H1 (cell line): Measurements from ENCODE around the gene CIDEA. TPM values are rescaled to one million over a fixed set of nuclear protein-coding genes. Genes with fewer than 3 reads are reported as not detected.

Experiments
- CTCF ChIA-PET: fragments of 300-600 bp; sonication (Branson Sonifier 250); formaldehyde crosslinking; loops from one replicate; lab custom pipeline; 2021; ENCODE audit not compliant: partially characterized antibody; lab: Charles Lee
- POLR2A ChIA-PET: fragments of 300-600 bp; sonication (Branson Sonifier 250); formaldehyde crosslinking; loops from one replicate; lab custom pipeline; 2021; ENCODE audit warnings: inconsistent platforms; ENCODE audit not compliant: partially characterized antibody; lab: Charles Lee
- DNase-seq, 2 experiments: peaks; one replicate each; pipeline versions ENCODE4 v3.0.0 to v3.0.0-alpha.2; 2010 to 2022; ENCODE audit warnings: low spot score in 2 of 2, low read depth in 1 of 2, mixed read lengths in 1 of 2
- FAIRE-seq: peaks from 2 replicates; lab custom pipeline; 2011; peaks lifted over from hg19 to GRCh38; lab: Jason Lieb, UNC
- H2AFZ ChIP-seq: 2 replicates; pipeline ENCODE4 v1.8.1; 2012; ENCODE audit warnings: low read length, inconsistent platforms
- H2AK5ac ChIP-seq: 2 replicates; pipeline ENCODE4 v1.6.1; 2013; ENCODE audit warnings: low read depth, low read length
- H2BK120ac ChIP-seq: replicated peaks from 2 replicates; pipeline ENCODE3; 2013; ENCODE audit warnings: low read depth, low read length, inconsistent platforms
- H2BK12ac ChIP-seq: 2 replicates; pipeline ENCODE4 v1.6.1; 2013; ENCODE audit warnings: low read depth, low read length
- H2BK15ac ChIP-seq: 2 replicates; pipeline ENCODE4 v1.6.1; 2013; ENCODE audit warnings: low read length
- H2BK20ac ChIP-seq: 2 replicates; pipeline ENCODE4 v1.6.1; 2013; ENCODE audit warnings: low read length
- H2BK5ac ChIP-seq: 2 replicates; pipeline ENCODE4 v1.6.1; 2013; ENCODE audit warnings: low read depth, low read length
- H3K14ac ChIP-seq: 2 replicates; pipeline ENCODE4 v1.6.1; 2013; ENCODE audit warnings: inconsistent platforms; ENCODE audit not compliant: insufficient read length
- H3K18ac ChIP-seq: 2 replicates; pipeline ENCODE4 v1.6.1; 2013; ENCODE audit warnings: low read length; ENCODE audit errors: extremely low read depth
- H3K23ac ChIP-seq: 2 replicates; pipeline ENCODE4 v1.6.1; 2013; ENCODE audit warnings: inconsistent platforms; ENCODE audit not compliant: insufficient read length
- H3K23me2 ChIP-seq: 2 replicates; pipeline ENCODE4 v1.6.1; 2013; ENCODE audit warnings: low read depth, low read length
- H3K27ac ChIP-seq: 2 replicates; pipeline ENCODE4 v1.6.1; 2011; ENCODE audit warnings: low read depth, low read length, inconsistent platforms
- H3K27me3 ChIP-seq, 4 experiments: replicated peaks in 1 of 4; 1 replicate in 1 of 4; 2 replicates in 3 of 4; pipeline versions ENCODE4 v1.6.1 to v1.8.1; 2011 to 2013; ENCODE audit warnings: low read length in 3 of 4, mild to moderate bottlenecking in 3 of 4, inconsistent platforms in 2 of 4, mixed read lengths in 2 of 4, moderate library complexity in 1 of 4; ENCODE audit not compliant: control insufficient read depth in 3 of 4, insufficient read depth in 3 of 4; ENCODE audit errors: extremely low read depth in 1 of 4
- H3K36me3 ChIP-seq, 4 experiments: 2 replicates each; pipeline versions ENCODE4 v1.6.1 to v1.8.1; 2011 to 2013; ENCODE audit warnings: mild to moderate bottlenecking in 4 of 4, low read length in 3 of 4, moderate library complexity in 2 of 4, control low read depth in 1 of 4, inconsistent platforms in 1 of 4; ENCODE audit not compliant: insufficient read depth in 4 of 4, control insufficient read depth in 2 of 4
- H3K4ac ChIP-seq: replicated peaks from 2 replicates; pipeline ENCODE3; 2013; ENCODE audit warnings: low read length, low read depth, mixed read lengths, inconsistent platforms; ENCODE audit not compliant: insufficient read length
- H3K4me1 ChIP-seq, 4 experiments: replicated peaks in 1 of 4; 1 replicate in 1 of 4; 2 replicates in 3 of 4; pipeline versions ENCODE4 v1.6.1 to v1.8.1; 2011 to 2013; ENCODE audit warnings: low read length in 3 of 4, inconsistent platforms in 2 of 4, mixed read lengths in 1 of 4; ENCODE audit not compliant: insufficient read depth in 4 of 4, control insufficient read depth in 3 of 4
- H3K4me2 ChIP-seq, 2 experiments: 2 replicates each; pipeline versions ENCODE4 v1.6.1 to v1.8.1; 2011 to 2013; ENCODE audit warnings: low read depth in 2 of 2, low read length in 2 of 2, control low read depth in 1 of 2, inconsistent platforms in 1 of 2, mild to moderate bottlenecking in 1 of 2; ENCODE audit not compliant: insufficient read depth in 1 of 2
- H3K4me3 ChIP-seq, 4 experiments: fragments of 200-600, 300-600 bp in 1 of 4; sonication (generic), shearing (Covaris generic), sonication (Bioruptor Twin) in 1 of 4; 2 replicates each; pipeline versions ENCODE4 v1.5.1 to v1.8.1; 2011 to 2016; ENCODE audit warnings: low read length in 4 of 4, low read depth in 3 of 4, control low read depth in 2 of 4, inconsistent platforms in 2 of 4, mild to moderate bottlenecking in 2 of 4, mixed read lengths in 1 of 4, moderate library complexity in 1 of 4; ENCODE audit not compliant: insufficient read depth in 2 of 4; ENCODE audit errors: extremely low read depth in 1 of 4
- H3K56ac ChIP-seq: replicated peaks from 2 replicates; pipeline ENCODE3; 2013; ENCODE audit warnings: low read depth, mild to moderate bottlenecking, mixed read lengths, low read length, inconsistent platforms; ENCODE audit not compliant: insufficient read length
- H3K79me1 ChIP-seq: 2 replicates; pipeline ENCODE4 v1.6.1; 2013; ENCODE audit warnings: low read depth, low read length, control low read depth
- H3K79me2 ChIP-seq, 2 experiments: 2 replicates each; pipeline versions ENCODE4 v1.6.1 to v1.8.1; 2012 to 2013; ENCODE audit warnings: low read length in 2 of 2, mild to moderate bottlenecking in 2 of 2, inconsistent platforms in 1 of 2; ENCODE audit not compliant: insufficient read depth in 2 of 2, control insufficient read depth in 1 of 2
- H3K9ac ChIP-seq, 4 experiments: replicated peaks in 1 of 4; 1 replicate in 1 of 4; 2 replicates in 3 of 4; pipeline versions ENCODE4 v1.6.1 to v1.8.1; 2011 to 2013; ENCODE audit warnings: low read depth in 3 of 4, low read length in 3 of 4, control low read depth in 2 of 4, mild to moderate bottlenecking in 2 of 4, moderate library complexity in 2 of 4, inconsistent platforms in 1 of 4; ENCODE audit errors: extremely low read depth in 1 of 4
- H3K9me3 ChIP-seq, 2 experiments: 2 replicates each; pipeline versions ENCODE4 v1.6.1 to v1.8.1; 2012 to 2013; ENCODE audit warnings: mild to moderate bottlenecking in 2 of 2, moderate library complexity in 2 of 2, control low read depth in 1 of 2, inconsistent platforms in 1 of 2, low read depth in 1 of 2, low read length in 1 of 2, mixed read lengths in 1 of 2; ENCODE audit not compliant: insufficient read depth in 2 of 2
- H4K20me1 ChIP-seq, 2 experiments: replicated peaks in 1 of 2; 2 replicates each; pipeline versions ENCODE3 to v1.8.1; 2011 to 2013; ENCODE audit warnings: inconsistent platforms in 2 of 2, low read length in 2 of 2, mild to moderate bottlenecking in 1 of 2; ENCODE audit not compliant: insufficient read depth in 2 of 2, control insufficient read depth in 1 of 2
- H4K5ac ChIP-seq: 2 replicates; pipeline ENCODE4 v1.6.1; 2013; ENCODE audit warnings: low read length, low read depth, mixed read lengths, inconsistent platforms; ENCODE audit not compliant: insufficient read length
- H4K8ac ChIP-seq: 2 replicates; pipeline ENCODE4 v1.8.0; 2013; ENCODE audit warnings: mild to moderate bottlenecking, moderate library complexity, low read length, inconsistent platforms; ENCODE audit not compliant: insufficient read depth; ENCODE audit errors: extremely low read depth
- H4K91ac ChIP-seq: replicated peaks from 2 replicates; pipeline ENCODE3; 2013; ENCODE audit warnings: low read length, mixed read lengths, inconsistent platforms; ENCODE audit not compliant: insufficient read length
- CHD1 ChIP-seq: IDR thresholded peaks from 2 replicates; pipeline ENCODE4 v1.6.1; 2012; ENCODE audit warnings: low read depth, low read length, improper control_type of control experiment
- CHD2 ChIP-seq: IDR thresholded peaks from 2 replicates; pipeline ENCODE4 v1.6.1; 2012; ENCODE audit warnings: low read length, improper control_type of control experiment
- EGR1 ChIP-seq: IDR thresholded peaks from 2 replicates; pipeline ENCODE4 v1.6.1; 2011; ENCODE audit warnings: low read depth, low read length, borderline replicate concordance
- FOSL1 ChIP-seq: IDR thresholded peaks from 2 replicates; pipeline ENCODE4 v1.6.1; 2011; ENCODE audit warnings: mild to moderate bottlenecking, low read depth, low read length, moderate library complexity; ENCODE audit not compliant: insufficient read depth
- GTF2F1 ChIP-seq: IDR thresholded peaks from 2 replicates; pipeline ENCODE4 v1.6.1; 2012; ENCODE audit warnings: low read depth, low read length, improper control_type of control experiment, borderline replicate concordance
- HDAC6 ChIP-seq: IDR thresholded peaks from one replicate; pipeline ENCODE4 v1.7.1; 2012; ENCODE audit warnings: low read depth, mild to moderate bottlenecking, inconsistent platforms, low read length, moderate library complexity
- JUN ChIP-seq: IDR thresholded peaks from 2 replicates; pipeline ENCODE4 v1.6.1; 2011; ENCODE audit warnings: low read depth, mild to moderate bottlenecking, improper control_type of control experiment, low read length
- KDM4A ChIP-seq: IDR thresholded peaks from one replicate; pipeline ENCODE4 v1.7.1; 2012; ENCODE audit warnings: low read depth, mild to moderate bottlenecking, moderate library complexity, low read length, inconsistent platforms; ENCODE audit not compliant: severe bottlenecking
- NANOG ChIP-seq: IDR thresholded peaks from 2 replicates; pipeline ENCODE4 v1.6.1; 2011; ENCODE audit warnings: low read length, low read depth, mild to moderate bottlenecking, inconsistent platforms; ENCODE audit not compliant: insufficient read depth, poor library complexity, severe bottlenecking
- RXRA ChIP-seq: IDR thresholded peaks from 2 replicates; pipeline ENCODE4 v1.6.1; 2011; ENCODE audit warnings: low read depth, mild to moderate bottlenecking, low read length, moderate library complexity; ENCODE audit not compliant: insufficient read depth
- SP1 ChIP-seq: IDR thresholded peaks from 2 replicates; pipeline ENCODE4 v1.6.1; 2011; ENCODE audit warnings: low read depth, low read length
- TAF1 ChIP-seq: IDR thresholded peaks from 2 replicates; pipeline ENCODE4 v1.6.1; 2011; ENCODE audit warnings: mild to moderate bottlenecking, low read depth, low read length
- TCF12 ChIP-seq: IDR thresholded peaks from 2 replicates; pipeline ENCODE4 v1.6.1; 2011; ENCODE audit warnings: low read depth, mild to moderate bottlenecking, low read length
- TEAD4 ChIP-seq: IDR thresholded peaks from 2 replicates; pipeline ENCODE4 v1.6.1; 2012; ENCODE audit warnings: low read depth, low read length, inconsistent platforms, mixed read lengths
- YY1 ChIP-seq: IDR thresholded peaks from 2 replicates; pipeline ENCODE4 v1.6.1; 2011; ENCODE audit warnings: low read depth, mild to moderate bottlenecking, low read length
- WGBS, 2 experiments: shearing (Covaris generic) in 1 of 2; methylation state at CpG; one replicate each; pipeline versions ENCODE4 v1.1.6 to v1.1.7; 2013 to 2015; ENCODE audit warnings: low lambda C conversion rate in 2 of 2, mixed read lengths in 2 of 2, inconsistent platforms in 1 of 2, low coverage in 1 of 2, missing lambda C conversion rate in 1 of 2; ENCODE audit not compliant: insufficient replicate concordance in 2 of 2, insufficient coverage in 1 of 2, insufficient read length in 1 of 2; ENCODE audit errors: extremely low coverage in 1 of 2, missing lambda C conversion rate in 1 of 2; 5-methylcytosine and 5-hydroxymethylcytosine counted together
- polyA plus RNA-seq, 7 experiments: library from polyadenylated mRNA; depleted of rRNA in 3 of 7; stranded (reverse) in 5 of 7; unstranded in 2 of 7; fragments of >200 nt in 5 of 7; fragments of 200-250 nt in 2 of 7; gene quantifications; 1 replicate in 5 of 7; 2 replicates in 1 of 7; 4 replicates in 1 of 7; pipeline versions ENCODE4 v1.2.1 to v1.2.3, GENCODE V29; 2011 to 2013; ENCODE audit warnings: missing spikeins in 2 of 7, mixed read lengths in 2 of 7
- total RNA-seq: library from RNA; stranded (reverse); fragmentation: NEBNext Ultra II Directional; extraction: Animal tissue kit (Norgen Biotek cat#: 25700); gene quantifications from 2 replicates; pipeline ENCODE4 v1.2.1, GENCODE V29; 2021

The CIDEA gene
- total and polyA plus RNA-seq, 2 of the 8 experiments (the other 6 are each of a cell fraction or from before 2014, with no cell fraction given): not detected

- Histone ChIP-seq H4K91ac (no peak overlapping the region), H2AK5ac (no peak overlapping the region), H3K9me3 (no peaks in the 10 kb centered on the region), H3K4ac (no peak overlapping the region), H3K79me1 (no peaks in the 10 kb centered on the region), H3K9ac (no peak overlapping the region), H3K27me3 (peaks cover 38 to 55% (median 49%) of the 10 kb centered on the region in 4 experiments), H2BK120ac (no peak overlapping the region), H3K27ac (no peak overlapping the region), H2BK15ac (peak overlapping the region; percentile 36; the same call in 1 of the 2 replicates), H3K18ac (no peak overlapping the region), H3K4me2 (no peak overlapping the region), H2BK5ac (no peak overlapping the region), H3K23ac (no peak overlapping the region), H4K5ac (no peak overlapping the region), H3K14ac (no peak overlapping the region), H2BK12ac (no peak overlapping the region), H3K23me2 (peaks cover 18% of the 10 kb centered on the region; the same call in 1 of the 2 replicates), H3K56ac (no peak overlapping the region), H3K36me3 (no peaks in the 10 kb centered on the region), H3K4me3 (no peak overlapping the region), H2BK20ac (no peak overlapping the region), H4K8ac (no peak overlapping the region; the same call in 1 of the 2 replicates), H4K20me1 (peaks cover 1 to 2% of the 10 kb centered on the region in 2 experiments), H3K4me1 (peaks cover 2 to 11% (median 6%) of the 10 kb centered on the region in 4 experiments), H3K79me2 (no peaks in the 10 kb centered on the region), H2AFZ (no peak overlapping the region)
- DNase-seq: no peak
- ChIA-PET POLR2A (interaction anchor here (1.4 kb wide), 1 partner anchor 16 kb away, joined by 3 read pairs; no protein-coding TSS in a partner anchor), CTCF (interaction anchor here (1.3 to 4.1 kb wide), 3 partner anchors 9 to 165 kb away, joined by 3 to 14 read pairs (median 6); no protein-coding TSS in a partner anchor)
- no peak for FAIRE-seq
- 81% methylated on average over 6 of the region's 6 CpGs; no CpG with 5 or more reads in 1 of the 2 experiments for WGBS, 2 experiments
- TF ChIP-seq JUN: no peak
- TF ChIP-seq RXRA: no peak
- no peak for TF ChIP-seq FOSL1
- TF ChIP-seq YY1: no peak
- TF ChIP-seq CHD1: no peak
- TF ChIP-seq TCF12: no peak
- no peak for TF ChIP-seq GTF2F1
- no peak for TF ChIP-seq CHD2
- no peak for TF ChIP-seq EGR1
- no peak for TF ChIP-seq HDAC6
- TF ChIP-seq SP1: no peak
- TF ChIP-seq TEAD4: no peak
- TF ChIP-seq NANOG: no peak
- no peak for TF ChIP-seq KDM4A
- no peak for TF ChIP-seq TAF1
These were observed 2.8 kb downstream of the CIDEA start for GRCh38 chr18:12256951-12257350.
